PC-9 (cell line): Measurements from ENCODE around the gene VWA7. TPM values are rescaled to one million over a fixed set of nuclear protein-coding genes. Genes with fewer than 3 reads are reported as not detected.

ENCODE experiments used
- BruUV-seq: library from RNA; stranded (reverse); fragments of 400-500 nt; replicated peaks from 2 replicates; lab custom pipeline; 2021; lab: Mats Ljungman, UMichigan
- CTCF ChIA-PET: fragments of 300-600 bp; sonication (Branson Sonifier 250); formaldehyde crosslinking; loops from one replicate; lab custom pipeline; 2022; ENCODE audit warnings: antibody characterized with exemption; lab: Charles Lee
- POLR2A ChIA-PET: fragments of 300-600 bp; sonication (Branson Sonifier 250); formaldehyde crosslinking; loops from one replicate; lab custom pipeline; 2022; ENCODE audit warnings: antibody characterized with exemption; ENCODE audit not compliant: unreplicated experiment; lab: Charles Lee
- DNase-seq, 2 experiments: peaks; one replicate each; pipeline versions ENCODE4 v3.0.0 to v3.0.0-alpha.2; 2015 to 2022; ENCODE audit warnings: mixed read lengths in 1 of 2
- H2AFZ ChIP-seq: fragments of 200-600 bp; sonication (generic); 2 replicates; pipeline ENCODE4 v1.8.1; 2017; ENCODE audit warnings: antibody characterized with exemption
- H3F3A ChIP-seq: fragments of 200-600 bp; sonication (generic); 2 replicates; pipeline ENCODE4 v1.8.1; 2017; ENCODE audit warnings: antibody characterized with exemption, mild to moderate bottlenecking, low read depth; ENCODE audit not compliant: insufficient read depth
- H3K27ac ChIP-seq: fragments of 200-600 bp; sonication (generic); 2 replicates; pipeline ENCODE4 v1.6.1; 2016; ENCODE audit warnings: mixed run types
- H3K27me3 ChIP-seq: fragments of 200-600 bp; sonication (generic); 2 replicates; pipeline ENCODE4 v1.6.1; 2016; ENCODE audit warnings: low read depth, mixed run types; ENCODE audit not compliant: insufficient read depth
- H3K36me3 ChIP-seq: fragments of 200-600 bp; sonication (generic); 2 replicates; pipeline ENCODE4 v1.6.1; 2016; ENCODE audit warnings: low read depth, mixed run types
- H3K4me1 ChIP-seq: fragments of 200-600 bp; sonication (generic); replicated peaks from 2 replicates; pipeline ENCODE4 v1.6.1; 2016; ENCODE audit warnings: mixed run types; ENCODE audit not compliant: insufficient read depth
- H3K4me2 ChIP-seq: fragments of 200-600 bp; sonication (generic); 2 replicates; pipeline ENCODE4 v1.6.1; 2017; ENCODE audit warnings: mixed run types
- H3K4me3 ChIP-seq: fragments of 200-600 bp; sonication (generic); 2 replicates; pipeline ENCODE4 v1.6.1; 2016; ENCODE audit warnings: mixed run types
- H3K79me2 ChIP-seq: fragments of 200-600 bp; sonication (generic); 2 replicates; pipeline ENCODE4 v1.6.1; 2017; ENCODE audit warnings: low read depth, mixed run types
- H3K9me2 ChIP-seq: fragments of 200-600 bp; sonication (generic); 2 replicates; pipeline ENCODE4 v1.8.1; 2017; ENCODE audit warnings: mild to moderate bottlenecking; ENCODE audit not compliant: insufficient read depth
- H3K9me3 ChIP-seq: fragments of 200-600 bp; sonication (generic); 2 replicates; pipeline ENCODE4 v1.8.1; 2016; ENCODE audit warnings: low read depth; ENCODE audit not compliant: insufficient read depth
- H4K20me1 ChIP-seq: fragments of 200-600 bp; sonication (generic); 2 replicates; pipeline ENCODE4 v1.8.1; 2017; ENCODE audit not compliant: insufficient read depth
- CTCF ChIP-seq: fragments of 200-600 bp; sonication (generic); conservative IDR thresholded peaks from 2 replicates; pipeline ENCODE4 v1.6.1; 2017; ENCODE audit warnings: mixed run types, antibody characterized with exemption, mild to moderate bottlenecking, moderate library complexity
- EZH2 ChIP-seq: fragments of 200-600 bp; sonication (generic); IDR thresholded peaks from 2 replicates; pipeline ENCODE4 v1.8.0; 2017; ENCODE audit warnings: antibody characterized with exemption, low read depth
- intact Hi-C: fragments of 100-400 bp; cut with micrococcal nuclease; formaldehyde crosslinking; loops from one replicate; pipeline ENCODE4 v1.10.0; 2022; ENCODE audit not compliant: unreplicated experiment
- total RNA-seq: library from RNA; stranded (reverse); gene quantifications from 2 replicates; pipeline ENCODE4 v1.2.3, GENCODE V29; 2021

The VWA7 gene
- total RNA-seq, 1 experiment from 2014 or later: 6.0 TPM

DNA sequence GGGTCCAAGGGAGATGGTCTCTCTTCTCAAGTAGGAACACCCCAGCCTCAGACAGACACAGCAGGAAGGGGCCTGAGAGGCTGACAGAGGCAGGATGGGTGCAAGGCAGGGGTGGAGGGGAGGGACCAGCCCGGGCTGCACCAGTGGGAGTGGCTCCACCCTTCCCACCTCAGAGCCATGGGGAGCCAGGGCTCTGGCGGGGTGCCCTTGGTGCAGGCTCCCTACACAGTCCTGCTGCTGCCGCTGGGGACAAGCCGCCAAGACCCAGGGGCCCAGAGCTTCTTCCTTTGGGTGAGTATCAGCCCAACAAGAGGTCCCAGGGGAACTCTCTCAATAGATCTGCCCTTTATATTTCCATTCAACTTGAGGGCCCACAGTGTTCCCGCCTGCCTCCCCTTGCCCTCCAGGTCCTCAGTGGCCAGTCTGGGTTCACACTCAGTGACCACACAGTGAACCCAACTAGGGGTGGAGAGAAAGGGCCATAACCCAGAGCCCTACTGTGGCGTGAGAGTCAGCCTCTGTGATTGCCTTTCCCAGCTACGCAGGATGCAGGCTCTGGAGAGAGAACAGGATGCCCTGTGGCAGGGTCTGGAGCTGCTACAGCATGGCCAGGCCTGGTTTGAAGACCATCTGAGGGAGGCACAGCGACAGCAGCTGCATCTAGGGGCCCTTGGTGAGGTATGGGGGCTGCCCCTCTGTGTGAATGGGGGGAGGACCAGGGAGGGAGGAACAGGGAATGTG, 14.1 kb downstream of the VWA7 start:
- Histone ChIP-seq H3K36me3 (no peaks in the 10 kb centered on the region), H3F3A (peaks cover 8% of the 10 kb centered on the region; the same call in 1 of the 2 replicates), H3K9me2 (no peaks in the 10 kb centered on the region), H3K27me3 (no peaks in the 10 kb centered on the region), H3K27ac (no peak overlapping the region), H2AFZ (no peak overlapping the region), H3K9me3 (no peaks in the 10 kb centered on the region), H3K4me2 (no peak overlapping the region), H3K4me3 (no peak overlapping the region), H4K20me1 (no peaks in the 10 kb centered on the region), H3K4me1 (peaks cover 5% of the 10 kb centered on the region; the same call in 1 of the 2 replicates), H3K79me2 (no peaks in the 10 kb centered on the region)
- intact Hi-C loops: no loop called here
- CTCF ChIA-PET: no interaction called here
- DNase-seq: no peak
- BruUV-seq: no TSS peak
- POLR2A ChIA-PET: interaction anchor here (0.6 kb wide), 1 partner anchor 124 kb away, joined by 3 read pairs; no protein-coding TSS in a partner anchor
- TF ChIP-seq EZH2 (no peak), CTCF (no peak)

GRCh38 chr6:31762356-31762755, 14.8 kb downstream of the VWA7 start, which contains the start of gene SAPCD1:
Gene SAPCD1, plus strand, starts transcription at chr6:31762656. Its CDS starts 399 bp downstream, at chr6:31763055.
- peaks cover 5% of the 10 kb centered on the region; the same call in 1 of the 2 replicates for H3K4me1 ChIP-seq
- H3K27ac ChIP-seq: no peak within 1 kb of the TSS
- H3K9me3 ChIP-seq: no peaks in the 10 kb centered on the region
- intact Hi-C loops: no loop called here
- BruUV-seq: no TSS peak
- ChIA-PET CTCF (no interaction called here), POLR2A (no interaction called here)
- H3K4me3 ChIP-seq: no peak within 1 kb of the TSS
- H2AFZ ChIP-seq: no peak within 1 kb of the TSS
- TF ChIP-seq CTCF: no peak
- TF ChIP-seq EZH2: no peak
- no peaks in the 10 kb centered on the region for H3K9me2 ChIP-seq
- H3F3A ChIP-seq: peaks cover 8% of the 10 kb centered on the region; the same call in 1 of the 2 replicates
- H3K27me3 ChIP-seq: no peaks in the 10 kb centered on the region
- H3K79me2 ChIP-seq: no peaks in the 10 kb centered on the region
- no peaks in the 10 kb centered on the region for H4K20me1 ChIP-seq
- no peak within 1 kb of the TSS for H3K4me2 ChIP-seq
- no peaks in the 10 kb centered on the region for H3K36me3 ChIP-seq
- no peak for DNase-seq

DNA sequence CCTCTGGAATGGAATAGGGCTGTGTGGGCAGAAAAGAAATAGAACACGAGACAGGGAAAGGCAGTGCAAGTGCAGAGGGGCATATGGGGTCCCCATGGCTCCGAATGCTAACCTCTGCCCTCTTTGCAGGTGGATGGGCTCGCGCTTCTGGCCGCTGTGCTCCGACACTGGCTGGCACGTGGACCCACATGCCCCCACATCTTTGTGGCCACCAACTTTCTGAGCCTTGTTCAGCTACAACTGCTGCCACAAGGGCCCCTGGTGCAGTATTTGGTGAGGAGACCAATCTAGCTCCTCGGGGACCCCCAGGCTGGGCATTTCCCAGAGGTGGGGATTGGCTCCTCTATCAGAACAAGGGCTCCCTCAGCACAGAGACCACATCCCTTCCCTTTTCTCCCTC, 15.8 kb downstream of the VWA7 start:
- intact Hi-C loops: no loop called here
- Histone ChIP-seq H3K79me2 (no peaks in the 10 kb centered on the region), H2AFZ (no peak overlapping the region), H3K27ac (no peak overlapping the region), H3K36me3 (no peaks in the 10 kb centered on the region), H4K20me1 (no peaks in the 10 kb centered on the region), H3K4me1 (peaks cover 5% of the 10 kb centered on the region; the same call in 1 of the 2 replicates), H3F3A (peaks cover 8% of the 10 kb centered on the region; the same call in 1 of the 2 replicates), H3K27me3 (no peaks in the 10 kb centered on the region), H3K9me2 (no peaks in the 10 kb centered on the region), H3K4me2 (no peak overlapping the region), H3K4me3 (no peak overlapping the region), H3K9me3 (no peaks in the 10 kb centered on the region)
- ChIA-PET CTCF (no interaction called here), POLR2A (no interaction called here)
- TF ChIP-seq EZH2 (no peak), CTCF (no peak)
- DNase-seq: no peak
- no TSS peak for BruUV-seq
